Right renal pelvis (tissue), 4 donors: Measurements from ENCODE around the gene RRAGC. TPM values are rescaled to one million over a fixed set of nuclear protein-coding genes. Genes with fewer than 3 reads are reported as not detected.
"Not testable (repeated sequence)": the region's sequence is repeated elsewhere in the genome, so short reads cannot be mapped to it uniquely, and the experiment has no call there.

ENCODE experiments used
- DNase-seq, 4 donors: peaks; one replicate each; pipeline ENCODE4 v3.0.0-alpha.2; 2013; ENCODE audit warnings: low read depth in 4 of 4, low spot score in 3 of 4, missing footprints in 1 of 4
- polyA plus RNA-seq, 4 donors: library from polyadenylated mRNA; unstranded; fragments of 120-200 nt; gene quantifications; one replicate each; pipeline ENCODE4 v1.2.1, GENCODE V29; 2013; ENCODE audit not compliant: insufficient read length in 4 of 4

RRAGC gene
- polyA plus RNA-seq, 4 donors: 33.3 to 40.1 (median 39.3) TPM

GRCh38 chr1:38818175-38818976 lies 41.2 kb downstream of the RRAGC start:
- DNase-seq: peak; percentile 51 to 67 (median 57)

- no peak for DNase-seq
Observed at GRCh38 chr1:38817267-38818174, 42.1 kb downstream of the RRAGC start.

DNA sequence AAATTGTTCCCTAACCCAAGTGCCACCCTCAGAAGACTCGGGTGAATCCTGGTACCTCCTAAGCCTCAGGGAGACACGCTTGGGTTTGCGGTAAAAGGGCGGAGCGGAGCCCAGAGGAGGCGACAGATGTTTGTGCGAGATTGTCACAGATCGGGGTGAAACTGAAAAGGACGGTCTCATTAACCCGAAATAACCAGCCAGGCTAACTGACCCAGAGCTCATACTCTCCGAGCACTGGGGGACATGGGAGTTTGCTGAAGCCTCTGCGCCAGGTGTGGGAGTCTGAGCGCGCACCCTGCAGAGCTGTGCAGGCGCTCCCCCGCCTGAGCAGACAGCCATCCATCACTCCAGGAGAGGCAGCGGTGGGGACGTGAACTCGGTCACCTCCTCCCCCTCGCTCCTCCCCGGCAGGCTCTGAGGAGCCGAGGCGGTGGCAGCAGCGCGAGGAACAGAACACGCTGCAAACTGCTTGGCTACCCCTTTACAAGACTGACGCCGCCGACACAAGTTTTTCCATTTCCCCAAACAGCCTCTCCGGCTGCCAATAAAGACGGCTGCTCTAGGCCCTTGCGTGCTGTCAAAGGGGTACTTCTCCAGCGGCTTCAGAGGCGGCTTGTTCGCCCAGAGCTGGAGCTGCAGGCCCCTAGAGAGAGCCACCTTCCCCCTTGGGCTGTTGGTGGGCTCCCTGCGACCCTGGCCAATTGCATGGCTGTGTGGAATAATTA lies 43.5 kb downstream of the RRAGC start:
- DNase-seq: peak in 2 of 4 donors; percentile 67 to 73

- DNase-seq: no peak
Observed at GRCh38 chr1:38814984-38815464, 44.5 kb downstream of the RRAGC start.

GRCh38 chr1:38814444-38814983 lies 45.1 kb downstream of the RRAGC start:
- no peak for DNase-seq

GRCh38 chr1:38812981-38813380 lies 46.6 kb downstream of the RRAGC start:
- DNase-seq: no peak

DNA sequence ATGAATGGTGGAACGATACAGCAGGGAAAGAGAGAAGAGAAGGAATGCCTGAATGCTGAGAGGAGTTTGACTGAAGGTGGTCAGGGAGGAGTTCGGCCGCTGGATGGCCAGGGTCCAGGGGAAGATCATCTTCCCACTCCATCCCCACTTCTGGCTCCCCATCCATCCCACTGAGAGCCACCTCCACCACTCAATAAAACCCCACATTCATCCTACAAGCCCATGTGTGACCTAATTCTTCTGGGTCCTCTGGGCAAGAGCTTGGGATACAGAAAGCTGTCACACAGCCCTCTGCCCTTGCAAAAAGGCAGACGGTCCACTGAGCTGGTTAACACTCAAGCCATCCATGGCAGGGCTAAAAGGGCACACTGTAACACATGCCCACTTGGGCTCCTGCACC lies 48.1 kb downstream of the RRAGC start:
- DNase-seq: not testable (repeated sequence)

- no peak for DNase-seq
Observed at GRCh38 chr1:38806090-38806489, 53.5 kb downstream of the RRAGC start.

DNA sequence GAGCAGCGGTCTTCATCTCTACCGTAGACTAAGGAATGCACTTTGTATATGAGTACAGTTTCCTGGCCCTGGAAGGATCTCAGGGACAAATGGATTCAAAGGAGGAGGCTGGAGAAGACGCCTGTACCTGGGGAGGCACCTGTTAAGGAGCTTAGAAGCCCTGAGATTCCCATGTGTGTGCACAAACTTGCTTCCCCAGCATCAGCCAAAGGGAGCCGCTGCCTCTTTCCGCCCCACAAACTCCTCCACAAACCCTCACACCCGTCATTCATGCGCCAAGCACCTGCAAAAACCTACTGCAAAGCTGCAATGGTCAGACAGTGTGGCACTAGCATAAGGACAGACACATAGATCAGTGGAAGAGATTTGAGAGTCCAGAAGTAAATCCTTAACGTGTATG lies 54.5 kb downstream of the RRAGC start:
- no peak for DNase-seq

- no peak for DNase-seq
Observed at GRCh38 chr1:38804062-38804886, 55.3 kb downstream of the RRAGC start.

GRCh38 chr1:38803647-38804046 lies 55.9 kb downstream of the RRAGC start:
- no peak for DNase-seq

DNA sequence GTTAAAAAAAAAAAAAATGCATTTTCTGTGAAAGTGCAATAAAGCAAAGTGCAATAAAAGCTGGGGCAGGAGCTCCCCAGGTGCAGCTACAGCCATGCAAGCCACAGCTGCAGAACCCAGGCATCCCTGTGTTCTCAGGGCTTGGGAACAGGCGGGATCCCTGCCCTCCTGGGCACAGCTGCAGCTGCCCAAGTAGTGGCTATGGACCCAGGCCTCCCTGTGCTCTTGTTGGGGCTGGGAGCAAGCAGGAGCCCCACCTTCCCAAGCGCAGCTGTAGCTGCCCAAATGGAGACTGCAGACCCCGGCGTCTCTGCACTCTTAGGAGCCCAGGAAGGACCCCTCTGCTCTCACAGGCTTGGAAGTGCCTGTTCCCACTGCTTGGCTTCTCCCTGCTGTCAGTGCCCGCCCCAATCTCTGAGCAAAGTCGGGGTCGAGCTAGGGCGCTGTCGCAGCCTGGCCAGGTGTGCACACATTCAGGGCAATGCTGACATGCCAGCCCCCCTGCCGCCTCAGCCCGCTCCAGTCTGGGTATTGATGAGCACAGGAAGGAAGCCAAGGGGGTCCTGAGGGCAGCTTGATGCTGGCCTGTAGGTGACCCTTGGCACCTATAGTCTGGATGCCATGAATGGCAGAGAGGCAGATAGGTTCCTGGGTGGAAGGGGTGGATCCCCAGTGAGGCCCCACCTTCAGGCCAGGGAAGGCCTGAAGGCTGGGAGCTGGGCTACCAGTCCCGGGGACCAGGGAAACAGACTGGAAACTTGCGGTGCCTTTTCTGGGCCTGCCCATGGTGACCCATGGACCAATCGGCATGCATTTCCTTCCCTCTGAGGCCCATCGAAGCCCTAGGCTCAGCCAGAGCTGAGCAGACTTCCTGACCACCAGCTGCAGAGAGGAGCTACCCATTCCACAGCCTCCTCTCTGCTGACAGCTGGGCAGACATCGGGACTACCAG lies 58.6 kb downstream of the RRAGC start:
- DNase-seq: no peak

- DNase-seq: no peak
Observed at GRCh38 chr1:38793299-38793698, 66.3 kb downstream of the RRAGC start.

GRCh38 chr1:38791892-38792291 lies 67.7 kb downstream of the RRAGC start:
- no peak for DNase-seq

- DNase-seq: no peak
Observed at GRCh38 chr1:38791164-38791515, 68.4 kb downstream of the RRAGC start.

GRCh38 chr1:38790422-38791163 lies 69.0 kb downstream of the RRAGC start:
- no peak for DNase-seq

DNA sequence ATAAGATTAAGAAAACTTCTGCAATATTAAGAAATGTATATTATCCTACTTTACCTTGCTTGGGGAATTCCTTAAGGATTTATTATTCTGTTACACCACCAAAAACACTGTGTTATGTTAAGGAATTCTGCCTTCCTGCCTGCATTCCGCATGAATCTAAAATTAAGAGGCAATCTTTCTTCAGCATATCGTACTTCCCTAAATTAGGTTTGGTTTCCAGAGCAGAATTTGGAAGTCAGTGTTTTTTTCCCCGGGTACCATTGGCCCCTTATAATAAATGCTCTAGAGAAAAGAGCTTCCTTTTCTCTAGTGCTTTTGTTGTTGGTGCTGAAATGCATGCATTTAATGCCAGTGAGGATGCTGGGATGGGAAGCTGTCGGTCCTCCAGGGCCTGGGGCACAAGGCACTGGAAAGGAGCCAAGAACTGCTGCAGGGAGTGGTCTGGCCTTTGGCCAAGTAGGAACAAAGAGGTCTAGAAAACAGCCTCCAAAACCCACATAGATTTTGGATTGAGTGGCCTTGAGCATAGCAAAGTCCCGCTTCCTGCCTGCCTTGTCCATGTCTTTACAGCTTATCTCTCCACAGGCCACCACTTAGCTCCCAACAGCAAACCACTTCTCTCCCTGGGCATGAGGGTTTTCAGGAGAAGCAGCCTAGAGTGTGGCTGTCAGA lies 69.9 kb downstream of the RRAGC start:
- no peak for DNase-seq
